ENCODE measurements around the gene BEST3. TPM values are rescaled to one million over a fixed set of nuclear protein-coding genes. Genes with fewer than 3 reads are reported as not detected.
A peak's percentile ranks its signal among the peaks of the same experiment; 100 is the strongest.

BEST3 gene
- total and polyA plus RNA-seq, 2 experiments from 2014 or later, result 0.34 to 0.60 TPM

- Histone ChIP-seq H3K9me2 (replicated peaks; ENCODE audit: insufficient read depth) (no peaks in the 10 kb centered on the region), H4K20me1 (ENCODE audit: insufficient read depth, poor library complexity, severe bottlenecking) (no peaks in the 10 kb centered on the region), H3K27me3 (no peaks in the 10 kb centered on the region), H3K36me3 (replicated peaks; ENCODE audit: insufficient read depth, low read depth) (no peaks in the 10 kb centered on the region), H3K79me2 (no peaks in the 10 kb centered on the region), H2AFZ (no peak overlapping the region), H3K4me1 (ENCODE audit: insufficient read depth) (peaks cover 11% of the 10 kb centered on the region), H3K9me3 (ENCODE audit: low read depth) (no peaks in the 10 kb centered on the region), H3K4me2 (no peak overlapping the region), H3K27ac (peak overlapping the region; percentile 55), H3K4me3 (no peak overlapping the region)
- DNase-seq (ENCODE audit: low spot score), result no peak
- 80% methylated on average over 4 of the region's 4 CpGs for WGBS (ENCODE audit: low lambda C conversion rate, missing lambda C conversion rate)
- TF ChIP-seq, protein P1, sequence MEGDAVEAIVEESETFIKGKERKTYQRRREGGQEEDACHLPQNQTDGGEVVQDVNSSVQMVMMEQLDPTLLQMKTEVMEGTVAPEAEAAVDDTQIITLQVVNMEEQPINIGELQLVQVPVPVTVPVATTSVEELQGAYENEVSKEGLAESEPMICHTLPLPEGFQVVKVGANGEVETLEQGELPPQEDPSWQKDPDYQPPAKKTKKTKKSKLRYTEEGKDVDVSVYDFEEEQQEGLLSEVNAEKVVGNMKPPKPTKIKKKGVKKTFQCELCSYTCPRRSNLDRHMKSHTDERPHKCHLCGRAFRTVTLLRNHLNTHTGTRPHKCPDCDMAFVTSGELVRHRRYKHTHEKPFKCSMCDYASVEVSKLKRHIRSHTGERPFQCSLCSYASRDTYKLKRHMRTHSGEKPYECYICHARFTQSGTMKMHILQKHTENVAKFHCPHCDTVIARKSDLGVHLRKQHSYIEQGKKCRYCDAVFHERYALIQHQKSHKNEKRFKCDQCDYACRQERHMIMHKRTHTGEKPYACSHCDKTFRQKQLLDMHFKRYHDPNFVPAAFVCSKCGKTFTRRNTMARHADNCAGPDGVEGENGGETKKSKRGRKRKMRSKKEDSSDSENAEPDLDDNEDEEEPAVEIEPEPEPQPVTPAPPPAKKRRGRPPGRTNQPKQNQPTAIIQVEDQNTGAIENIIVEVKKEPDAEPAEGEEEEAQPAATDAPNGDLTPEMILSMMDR (IDR thresholded peaks at IDR 0.05; ENCODE audit: poor library complexity), result no peak
- no peak for TF ChIP-seq EZH2 (IDR thresholded peaks at IDR 0.05; ENCODE audit: borderline replicate concordance)
- TF ChIP-seq EZH2phosphoT487 (IDR thresholded peaks at IDR 0.05; ENCODE audit: low read depth, severe bottlenecking, unreplicated experiment), result no peak
These were observed 11.7 kb downstream of the BEST3 start for GRCh38 chr12:69687390-69687789.

DNA sequence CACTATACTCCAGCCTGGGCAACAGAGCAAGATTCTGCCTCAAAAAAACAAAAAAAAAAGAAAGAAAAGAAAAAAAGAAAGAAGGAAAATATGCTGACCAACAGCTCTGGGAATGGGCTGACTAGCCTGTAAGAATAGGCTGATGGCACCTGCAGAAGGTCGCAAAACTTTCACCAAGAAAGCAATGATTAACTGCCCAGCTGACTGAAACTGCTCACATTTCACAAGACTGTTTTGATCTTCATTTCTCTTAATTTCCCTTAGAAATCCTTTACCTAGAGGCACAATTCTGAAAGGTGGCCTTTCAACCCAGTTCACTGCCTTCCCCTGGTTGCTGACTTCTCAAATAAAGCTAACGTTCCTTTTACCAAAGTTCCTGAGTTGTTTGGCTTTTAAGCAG lies 12.4 kb downstream of the BEST3 start:
- 51% methylated on average over 2 of the region's 2 CpGs for WGBS (ENCODE audit: low lambda C conversion rate, missing lambda C conversion rate)
- H3K9me3 ChIP-seq (ENCODE audit: low read depth), result no peaks in the 10 kb centered on the region
- no peaks in the 10 kb centered on the region for H3K27me3 ChIP-seq
- no peak overlapping the region for H3K4me2 ChIP-seq
- no peaks in the 10 kb centered on the region for H3K79me2 ChIP-seq
- H3K4me1 ChIP-seq (ENCODE audit: insufficient read depth), result peaks cover 11% of the 10 kb centered on the region
- H4K20me1 ChIP-seq (ENCODE audit: insufficient read depth, poor library complexity, severe bottlenecking), result no peaks in the 10 kb centered on the region
- H3K4me3 ChIP-seq, result no peak overlapping the region
- peak overlapping the region; percentile 55 for H3K27ac ChIP-seq
- H3K36me3 ChIP-seq (replicated peaks; ENCODE audit: insufficient read depth, low read depth), result no peaks in the 10 kb centered on the region
- H2AFZ ChIP-seq, result no peak overlapping the region
- no peak for TF ChIP-seq EZH2phosphoT487 (IDR thresholded peaks at IDR 0.05; ENCODE audit: low read depth, severe bottlenecking, unreplicated experiment)
- TF ChIP-seq, protein P1 (IDR thresholded peaks at IDR 0.05; ENCODE audit: poor library complexity), result no peak
- TF ChIP-seq EZH2 (IDR thresholded peaks at IDR 0.05; ENCODE audit: borderline replicate concordance), result no peak
- H3K9me2 ChIP-seq (replicated peaks; ENCODE audit: insufficient read depth), result no peaks in the 10 kb centered on the region
- no peak for DNase-seq (ENCODE audit: low spot score)

GRCh38 chr12:69685810-69686209 lies 13.3 kb downstream of the BEST3 start:
- no peaks in the 10 kb centered on the region for H3K9me2 ChIP-seq (replicated peaks; ENCODE audit: insufficient read depth)
- H3K27ac ChIP-seq, result no peak overlapping the region
- no peaks in the 10 kb centered on the region for H3K36me3 ChIP-seq (replicated peaks; ENCODE audit: insufficient read depth, low read depth)
- H3K4me2 ChIP-seq, result no peak overlapping the region
- WGBS (ENCODE audit: low lambda C conversion rate, missing lambda C conversion rate), result 84% methylated on average over 2 of the region's 2 CpGs
- no peak overlapping the region for H2AFZ ChIP-seq
- no peak for DNase-seq (ENCODE audit: low spot score)
- H3K4me3 ChIP-seq, result no peak overlapping the region
- TF ChIP-seq, protein P1 (IDR thresholded peaks at IDR 0.05; ENCODE audit: poor library complexity), result no peak
- TF ChIP-seq EZH2 (IDR thresholded peaks at IDR 0.05; ENCODE audit: borderline replicate concordance) (no peak), EZH2phosphoT487 (IDR thresholded peaks at IDR 0.05; ENCODE audit: low read depth, severe bottlenecking, unreplicated experiment) (no peak)
- H3K27me3 ChIP-seq, result no peaks in the 10 kb centered on the region
- peaks cover 11% of the 10 kb centered on the region for H3K4me1 ChIP-seq (ENCODE audit: insufficient read depth)
- H3K9me3 ChIP-seq (ENCODE audit: low read depth), result no peaks in the 10 kb centered on the region
- H3K79me2 ChIP-seq, result no peaks in the 10 kb centered on the region
- no peaks in the 10 kb centered on the region for H4K20me1 ChIP-seq (ENCODE audit: insufficient read depth, poor library complexity, severe bottlenecking)

DNA sequence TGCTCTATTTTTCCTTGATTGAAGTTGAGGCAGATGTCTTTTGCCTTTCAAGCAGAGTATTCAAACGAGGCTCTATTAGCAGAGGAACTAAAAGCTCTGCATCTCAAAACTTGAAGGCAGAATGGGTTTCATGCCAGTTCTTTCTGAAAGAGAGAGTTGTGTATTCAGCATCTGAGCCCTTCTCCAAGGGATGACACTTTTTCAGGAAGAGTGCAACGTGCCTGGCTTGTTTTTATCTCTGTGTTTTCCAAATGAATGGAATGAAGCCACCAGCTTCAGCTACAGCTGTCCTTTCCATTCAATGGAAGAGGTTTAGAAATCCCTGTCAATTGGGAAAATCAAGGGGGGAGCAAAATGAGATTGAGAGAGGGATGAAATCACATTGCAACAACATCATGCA lies 14.6 kb downstream of the BEST3 start:
- no peaks in the 10 kb centered on the region for H3K9me3 ChIP-seq (ENCODE audit: low read depth)
- no peaks in the 10 kb centered on the region for H4K20me1 ChIP-seq (ENCODE audit: insufficient read depth, poor library complexity, severe bottlenecking)
- TF ChIP-seq EZH2 (IDR thresholded peaks at IDR 0.05; ENCODE audit: borderline replicate concordance) (no peak), EZH2phosphoT487 (IDR thresholded peaks at IDR 0.05; ENCODE audit: low read depth, severe bottlenecking, unreplicated experiment) (no peak)
- TF ChIP-seq, protein P1 (IDR thresholded peaks at IDR 0.05; ENCODE audit: poor library complexity), result no peak
- H3K27ac ChIP-seq, result no peak overlapping the region
- H2AFZ ChIP-seq, result no peak overlapping the region
- no peak for DNase-seq (ENCODE audit: low spot score)
- H3K4me2 ChIP-seq, result no peak overlapping the region
- no peak overlapping the region for H3K4me3 ChIP-seq
- peaks cover 7% of the 10 kb centered on the region for H3K4me1 ChIP-seq (ENCODE audit: insufficient read depth)
- no peaks in the 10 kb centered on the region for H3K36me3 ChIP-seq (replicated peaks; ENCODE audit: insufficient read depth, low read depth)
- no peaks in the 10 kb centered on the region for H3K79me2 ChIP-seq
- H3K27me3 ChIP-seq, result no peaks in the 10 kb centered on the region
- WGBS (ENCODE audit: low lambda C conversion rate, missing lambda C conversion rate), result 49% methylated on average over 2 of the region's 2 CpGs
- H3K9me2 ChIP-seq (replicated peaks; ENCODE audit: insufficient read depth), result no peaks in the 10 kb centered on the region

All from hepatocyte (in vitro differentiated cells).